ENCODE measurements around the gene ATG7. TPM values are rescaled to one million over a fixed set of nuclear protein-coding genes. Genes with fewer than 3 reads are reported as not detected.
"Not testable (repeated sequence)": the region's sequence is repeated elsewhere in the genome, so short reads cannot be mapped to it uniquely, and the experiment has no call there.

The ATG7 gene
- total RNA-seq, 1 donor from 2014 or later = 42.5 TPM

GRCh38 chr3:11498177-11498576 is 226.0 kb downstream of the ATG7 start:
- H3K4me3 Mint-ChIP-seq (ENCODE audit: unreplicated experiment) = no peak overlapping the region
- TF ChIP-seq CTCF (IDR thresholded peaks at IDR 0.05) = no peak

GRCh38 chr3:11498646-11499045 is 226.4 kb downstream of the ATG7 start:
- peaks cover 4% of the 10 kb centered on the region for H3K36me3 Mint-ChIP-seq (ENCODE audit: unreplicated experiment)
- H3K9me3 Mint-ChIP-seq (ENCODE audit: unreplicated experiment) = peaks cover 6% of the 10 kb centered on the region
- peak overlapping the region; percentile 78 for H3K27ac Mint-ChIP-seq (ENCODE audit: unreplicated experiment)
- H3K4me1 Mint-ChIP-seq (ENCODE audit: unreplicated experiment) = peaks cover 43% of the 10 kb centered on the region
- no peak for DNase-seq (ENCODE audit: extremely low spot score, unreplicated experiment)
- no peak for TF ChIP-seq CTCF (IDR thresholded peaks at IDR 0.05)
- no peaks in the 10 kb centered on the region for H3K27me3 Mint-ChIP-seq (ENCODE audit: unreplicated experiment)
- no peak overlapping the region for H3K4me3 Mint-ChIP-seq (ENCODE audit: unreplicated experiment)

More at GRCh38 chr3:11498177-11498576, 226.0 kb downstream of the ATG7 start:
- Mint-ChIP-seq H3K27ac (ENCODE audit: unreplicated experiment) (peak overlapping the region; percentile 78), H3K9me3 (ENCODE audit: unreplicated experiment) (peaks cover 6% of the 10 kb centered on the region), H3K27me3 (ENCODE audit: unreplicated experiment) (no peaks in the 10 kb centered on the region), H3K36me3 (ENCODE audit: unreplicated experiment) (peaks cover 4% of the 10 kb centered on the region), H3K4me1 (ENCODE audit: unreplicated experiment) (peaks cover 43% of the 10 kb centered on the region)
- no peak for DNase-seq (ENCODE audit: extremely low spot score, unreplicated experiment)

- Mint-ChIP-seq H3K27me3 (ENCODE audit: unreplicated experiment) (no peaks in the 10 kb centered on the region), H3K36me3 (ENCODE audit: unreplicated experiment) (peaks cover 1% of the 10 kb centered on the region), H3K4me3 (ENCODE audit: unreplicated experiment) (no peak overlapping the region), H3K9me3 (ENCODE audit: unreplicated experiment) (peaks cover 3% of the 10 kb centered on the region), H3K27ac (ENCODE audit: unreplicated experiment) (peak overlapping the region; percentile 78), H3K4me1 (ENCODE audit: unreplicated experiment) (peaks cover 46% of the 10 kb centered on the region)
- no peak for TF ChIP-seq CTCF (IDR thresholded peaks at IDR 0.05)
- DNase-seq (ENCODE audit: extremely low spot score, unreplicated experiment) = no peak
Observed at GRCh38 chr3:11499144-11499543, 226.9 kb downstream of the ATG7 start.

- not testable (repeated sequence) for H3K4me3 Mint-ChIP-seq (ENCODE audit: unreplicated experiment); H3K36me3 Mint-ChIP-seq (ENCODE audit: unreplicated experiment); H3K27me3 Mint-ChIP-seq (ENCODE audit: unreplicated experiment); H3K9me3 Mint-ChIP-seq (ENCODE audit: unreplicated experiment); DNase-seq (ENCODE audit: extremely low spot score, unreplicated experiment); H3K27ac Mint-ChIP-seq (ENCODE audit: unreplicated experiment)
- H3K4me1 Mint-ChIP-seq (ENCODE audit: unreplicated experiment) = peaks cover 29% of the 10 kb centered on the region
Observed at GRCh38 chr3:11502413-11502812, 230.2 kb downstream of the ATG7 start.

GRCh38 chr3:11507719-11508118 is 235.5 kb downstream of the ATG7 start:
- peaks cover 46% of the 10 kb centered on the region for H3K4me1 Mint-ChIP-seq (ENCODE audit: unreplicated experiment)
- no peak for TF ChIP-seq CTCF (IDR thresholded peaks at IDR 0.05)
- DNase-seq (ENCODE audit: extremely low spot score, unreplicated experiment) = no peak
- H3K4me3 Mint-ChIP-seq (ENCODE audit: unreplicated experiment) = no peak overlapping the region
- H3K36me3 Mint-ChIP-seq (ENCODE audit: unreplicated experiment) = no peaks in the 10 kb centered on the region
- no peaks in the 10 kb centered on the region for H3K9me3 Mint-ChIP-seq (ENCODE audit: unreplicated experiment)
- no peaks in the 10 kb centered on the region for H3K27me3 Mint-ChIP-seq (ENCODE audit: unreplicated experiment)
- peak overlapping the region; percentile 86 for H3K27ac Mint-ChIP-seq (ENCODE audit: unreplicated experiment)

Measured in osteocyte (in vitro differentiated cells).